GM19372 (cell line): ENCODE measurements around the gene COA3.

Experiments used
- ATAC-seq: cut with Tn5 transposase; IDR thresholded peaks from one replicate; pipeline ENCODE4 v1.9.1; 2021; ENCODE audit warnings: mild to moderate bottlenecking, low read depth, moderate library complexity; ENCODE audit not compliant: unreplicated experiment

Gene COA3

GRCh38 chr17:42798383-42799380 lies at the start of gene COA3, which contains the start of gene CNTD1:
Gene COA3, minus strand, starts transcription at chr17:42798704. Its CDS starts 23 bp downstream, at chr17:42798681.
Gene CNTD1, plus strand, starts transcription at chr17:42798861. Its CDS starts 207 bp downstream, at chr17:42799068.
- ATAC-seq, result no peak

GRCh38 chr17:42848093-42848492 lies 49.6 kb upstream of the COA3 start:
- no peak for ATAC-seq

- ATAC-seq, result no peak
Measured at GRCh38 chr17:42846594-42847280, 48.2 kb upstream of the COA3 start.

GRCh38 chr17:42845918-42846593 lies 47.6 kb upstream of the COA3 start:
- ATAC-seq, result no peak

- ATAC-seq, result no peak
Measured at GRCh38 chr17:42845556-42845917, 47.0 kb upstream of the COA3 start.

- no peak for ATAC-seq
Measured at GRCh38 chr17:42844761-42845555, 46.5 kb upstream of the COA3 start.

- ATAC-seq, result no peak
Measured at GRCh38 chr17:42844271-42844670, 45.8 kb upstream of the COA3 start, which contains the start of gene AOC2. Gene AOC2, plus strand, starts transcription at chr17:42844580. Its CDS starts 47 bp downstream, at chr17:42844627.

GRCh38 chr17:42843358-42843934 lies 44.9 kb upstream of the COA3 start:
- ATAC-seq, result no peak

GRCh38 chr17:42841975-42842685 lies 43.6 kb upstream of the COA3 start:
- no peak for ATAC-seq

GRCh38 chr17:42835732-42836131 lies 37.2 kb upstream of the COA3 start:
- ATAC-seq, result no peak

GRCh38 chr17:42833767-42834422 lies 35.4 kb upstream of the COA3 start:
- ATAC-seq, result no peak

- peak; percentile 78 for ATAC-seq
Measured at GRCh38 chr17:42832934-42833766, 34.6 kb upstream of the COA3 start, which contains the start of gene PSME3. Gene PSME3, plus strand, starts transcription at chr17:42833397. Its CDS starts 235 bp downstream, at chr17:42833632.

- ATAC-seq, result no peak
Measured at GRCh38 chr17:42832213-42832933, 33.9 kb upstream of the COA3 start.

GRCh38 chr17:42830971-42831370 lies 32.5 kb upstream of the COA3 start:
- ATAC-seq, result no peak

GRCh38 chr17:42827472-42827871 lies 29.0 kb upstream of the COA3 start:
- ATAC-seq, result no peak

- ATAC-seq, result no peak
Measured at GRCh38 chr17:42821176-42821575, 22.7 kb upstream of the COA3 start.
